Vagina (tissue), 2 donors: ENCODE data around the gene ZNF813.
"Not testable (repeated sequence)": the region's sequence is repeated elsewhere in the genome, so short reads cannot be mapped to it uniquely, and the experiment has no call there.

Experiments
- CTCF ChIP-seq, 3 experiments: fragments of 450-650 bp in 2 of 3; fragments of 200-600 bp in 1 of 3; sonication (generic) in 1 of 3; IDR thresholded peaks; one replicate each; pipeline ENCODE4 v1.5.1; 2017 to 2019; ENCODE audit warnings: antibody characterized with exemption in 3 of 3, mild to moderate bottlenecking in 2 of 3, moderate library complexity in 2 of 3
- POLR2AphosphoS5 ChIP-seq, 2 donors: sonication (generic); formaldehyde crosslinking; IDR thresholded peaks; one replicate each; pipeline ENCODE4 v1.9.0; 2017; ENCODE audit warnings: antibody characterized with exemption in 2 of 2, mild to moderate bottlenecking in 2 of 2, low read depth in 1 of 2; ENCODE audit not compliant: insufficient read depth in 1 of 2

GRCh38 chr19:53483751-53484150 is 16.2 kb downstream of the ZNF813 start:
- TF ChIP-seq CTCF (IDR thresholded peaks at IDR 0.05); POLR2AphosphoS5 (IDR thresholded peaks at IDR 0.05; ENCODE audit: insufficient read depth in 1 of 2, low read depth in 1 of 2): not testable (repeated sequence)
